Measurements from ENCODE around the gene PEMT. TPM values are rescaled to one million over a fixed set of nuclear protein-coding genes. Genes with fewer than 3 reads are reported as not detected.

Gene PEMT
- total RNA-seq, 2 experiments from 2014 or later, result 11.4 to 12.0 TPM

DNA sequence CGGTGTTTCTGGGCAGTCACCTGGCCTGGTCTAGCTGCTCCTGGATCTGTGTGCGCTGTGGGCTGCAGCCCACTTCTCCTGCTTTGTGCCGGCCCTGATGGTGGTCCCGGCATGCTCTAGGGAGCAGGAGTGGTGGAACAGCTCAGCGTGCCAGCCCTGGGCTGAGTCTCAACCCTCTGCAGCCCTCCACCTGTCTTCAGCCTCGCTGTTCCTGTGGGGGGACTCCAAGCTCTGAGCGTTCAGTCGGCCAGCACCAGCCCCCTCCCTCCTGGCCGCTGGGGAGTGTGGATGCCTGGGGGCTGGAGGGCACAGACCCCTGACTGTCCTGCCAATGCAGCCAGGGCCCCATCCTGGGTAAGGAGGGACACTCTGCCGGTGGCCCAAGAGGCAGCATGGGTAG, 71.6 kb downstream of the PEMT start:
- H3K27ac Mint-ChIP-seq, result no peak overlapping the region
- no peak for ATAC-seq (ENCODE audit: poor library complexity)
- intact Hi-C loops (cut with DNase I, micrococcal nuclease), result no loop called here
- no peak for DNase-seq
- POLR2A ChIA-PET, result no interaction called here
- Histone ChIP-seq H3K9me3 (ENCODE audit: control insufficient read depth in 1 of 2, insufficient read depth in 1 of 2, low read length in 2 of 2) (no peaks in the 10 kb centered on the region), H3K27me3 (ENCODE audit: control insufficient read depth in 1 of 2, insufficient read depth in 2 of 2, low read length in 2 of 2) (no peaks in the 10 kb centered on the region), H3K36me3 (ENCODE audit: insufficient read depth, low read length) (peaks cover 4% of the 10 kb centered on the region), H3K4me1 (ENCODE audit: insufficient read depth, low read length) (no peaks in the 10 kb centered on the region), H3K27ac (ENCODE audit: low read depth in 1 of 2, low read length in 2 of 2) (no peak overlapping the region), H3K4me3 (ENCODE audit: low read length) (no peak overlapping the region)
- CTCF ChIA-PET, result no interaction called here
- no peak overlapping the region for H3K4me3 Mint-ChIP-seq
- no peaks in the 10 kb centered on the region for H3K36me3 Mint-ChIP-seq (ENCODE audit: low read depth)
- no peaks in the 10 kb centered on the region for H3K27me3 Mint-ChIP-seq
- TF ChIP-seq, protein P1, sequence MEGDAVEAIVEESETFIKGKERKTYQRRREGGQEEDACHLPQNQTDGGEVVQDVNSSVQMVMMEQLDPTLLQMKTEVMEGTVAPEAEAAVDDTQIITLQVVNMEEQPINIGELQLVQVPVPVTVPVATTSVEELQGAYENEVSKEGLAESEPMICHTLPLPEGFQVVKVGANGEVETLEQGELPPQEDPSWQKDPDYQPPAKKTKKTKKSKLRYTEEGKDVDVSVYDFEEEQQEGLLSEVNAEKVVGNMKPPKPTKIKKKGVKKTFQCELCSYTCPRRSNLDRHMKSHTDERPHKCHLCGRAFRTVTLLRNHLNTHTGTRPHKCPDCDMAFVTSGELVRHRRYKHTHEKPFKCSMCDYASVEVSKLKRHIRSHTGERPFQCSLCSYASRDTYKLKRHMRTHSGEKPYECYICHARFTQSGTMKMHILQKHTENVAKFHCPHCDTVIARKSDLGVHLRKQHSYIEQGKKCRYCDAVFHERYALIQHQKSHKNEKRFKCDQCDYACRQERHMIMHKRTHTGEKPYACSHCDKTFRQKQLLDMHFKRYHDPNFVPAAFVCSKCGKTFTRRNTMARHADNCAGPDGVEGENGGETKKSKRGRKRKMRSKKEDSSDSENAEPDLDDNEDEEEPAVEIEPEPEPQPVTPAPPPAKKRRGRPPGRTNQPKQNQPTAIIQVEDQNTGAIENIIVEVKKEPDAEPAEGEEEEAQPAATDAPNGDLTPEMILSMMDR (IDR thresholded peaks at IDR 0.05), result no peak
- H3K4me1 Mint-ChIP-seq (ENCODE audit: low read depth), result no peaks in the 10 kb centered on the region
- no peaks in the 10 kb centered on the region for H3K9me3 Mint-ChIP-seq

DNA sequence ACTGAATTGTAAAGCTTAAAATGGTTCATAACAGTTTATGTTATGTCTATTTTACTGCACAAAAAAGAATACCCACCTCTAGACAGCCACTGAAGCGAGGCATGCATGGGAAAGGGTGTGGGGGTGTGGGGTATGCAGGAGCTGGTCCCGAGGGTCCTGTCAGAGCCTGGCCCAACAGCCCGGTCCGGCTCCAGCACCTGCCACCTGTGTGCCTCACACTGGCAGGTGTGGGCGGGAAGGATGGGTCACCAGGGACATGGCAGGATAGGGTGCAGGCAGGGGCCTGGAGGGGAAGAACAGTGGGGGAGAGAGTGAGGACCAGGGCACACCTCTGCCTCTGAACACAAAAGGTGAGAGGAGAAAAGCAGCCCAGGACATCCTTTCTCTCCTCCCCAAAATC, 72.6 kb downstream of the PEMT start:
- Histone ChIP-seq H3K9me3 (ENCODE audit: control insufficient read depth in 1 of 2, insufficient read depth in 1 of 2, low read length in 2 of 2) (no peaks in the 10 kb centered on the region), H3K4me1 (ENCODE audit: insufficient read depth, low read length) (no peaks in the 10 kb centered on the region), H3K27me3 (ENCODE audit: control insufficient read depth in 1 of 2, insufficient read depth in 2 of 2, low read length in 2 of 2) (no peaks in the 10 kb centered on the region), H3K4me3 (ENCODE audit: low read length) (no peak overlapping the region), H3K27ac (ENCODE audit: low read depth in 1 of 2, low read length in 2 of 2) (no peak overlapping the region), H3K36me3 (ENCODE audit: insufficient read depth, low read length) (peaks cover 4% of the 10 kb centered on the region)
- H3K9me3 Mint-ChIP-seq, result no peaks in the 10 kb centered on the region
- ATAC-seq (ENCODE audit: poor library complexity) (no peak), DNase-seq (no peak)
- no peaks in the 10 kb centered on the region for H3K36me3 Mint-ChIP-seq (ENCODE audit: low read depth)
- TF ChIP-seq, protein P1 (IDR thresholded peaks at IDR 0.05), result no peak
- intact Hi-C loops (cut with DNase I, micrococcal nuclease), result no loop called here
- no peaks in the 10 kb centered on the region for H3K27me3 Mint-ChIP-seq
- no peak overlapping the region for H3K27ac Mint-ChIP-seq
- ChIA-PET POLR2A (no interaction called here), CTCF (no interaction called here)
- H3K4me3 Mint-ChIP-seq, result no peak overlapping the region
- H3K4me1 Mint-ChIP-seq (ENCODE audit: low read depth), result no peaks in the 10 kb centered on the region

DNA sequence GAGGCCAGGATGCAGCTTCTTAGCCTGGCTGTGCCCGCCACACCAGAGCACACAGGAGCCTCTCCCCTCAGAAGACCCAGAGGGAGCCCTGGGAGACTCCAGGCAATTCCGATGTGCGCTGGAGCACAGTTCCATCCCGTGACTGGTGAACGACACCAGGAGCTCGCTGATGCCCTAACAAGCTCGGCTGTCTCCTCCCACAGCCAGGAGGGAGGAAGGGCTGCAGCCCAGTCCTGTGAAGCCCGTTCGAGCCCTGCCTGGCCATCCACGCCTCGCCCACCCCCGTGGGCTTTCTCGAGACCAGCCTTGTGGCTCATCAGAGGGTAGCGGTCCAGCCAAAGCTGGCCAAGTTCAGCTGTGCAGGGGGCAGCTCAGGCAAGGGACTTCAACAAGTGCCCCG, 73.5 kb downstream of the PEMT start:
- DNase-seq (no peak), ATAC-seq (ENCODE audit: poor library complexity) (no peak)
- H3K4me1 ChIP-seq (ENCODE audit: insufficient read depth, low read length), result no peaks in the 10 kb centered on the region
- no peaks in the 10 kb centered on the region for H3K27me3 ChIP-seq (ENCODE audit: control insufficient read depth in 1 of 2, insufficient read depth in 2 of 2, low read length in 2 of 2)
- ChIA-PET POLR2A (no interaction called here), CTCF (no interaction called here)
- intact Hi-C loops (cut with DNase I, micrococcal nuclease), result no loop called here
- Mint-ChIP-seq H3K4me1 (ENCODE audit: low read depth) (no peaks in the 10 kb centered on the region), H3K36me3 (ENCODE audit: low read depth) (no peaks in the 10 kb centered on the region), H3K27me3 (no peaks in the 10 kb centered on the region), H3K4me3 (no peak overlapping the region), H3K9me3 (no peaks in the 10 kb centered on the region), H3K27ac (no peak overlapping the region)
- H3K27ac ChIP-seq (ENCODE audit: low read depth in 1 of 2, low read length in 2 of 2), result no peak overlapping the region
- H3K9me3 ChIP-seq (ENCODE audit: control insufficient read depth in 1 of 2, insufficient read depth in 1 of 2, low read length in 2 of 2), result no peaks in the 10 kb centered on the region
- TF ChIP-seq, protein P1 (IDR thresholded peaks at IDR 0.05), result no peak
- peaks cover 4% of the 10 kb centered on the region for H3K36me3 ChIP-seq (ENCODE audit: insufficient read depth, low read length)
- no peak overlapping the region for H3K4me3 ChIP-seq (ENCODE audit: low read length)

Data from CD4-positive, alpha-beta T cell (primary cell).